GM18499 (cell line): Measurements from ENCODE around the gene KISS1.

Source experiments
- ATAC-seq: cut with Tn5 transposase; IDR thresholded peaks from one replicate; pipeline ENCODE4 v1.9.1; 2021; ENCODE audit warnings: moderate number of reproducible peaks; ENCODE audit not compliant: insufficient read depth, unreplicated experiment

The KISS1 gene

GRCh38 chr1:204142032-204142974, 54.0 kb downstream of the KISS1 start:
- ATAC-seq: no peak

DNA sequence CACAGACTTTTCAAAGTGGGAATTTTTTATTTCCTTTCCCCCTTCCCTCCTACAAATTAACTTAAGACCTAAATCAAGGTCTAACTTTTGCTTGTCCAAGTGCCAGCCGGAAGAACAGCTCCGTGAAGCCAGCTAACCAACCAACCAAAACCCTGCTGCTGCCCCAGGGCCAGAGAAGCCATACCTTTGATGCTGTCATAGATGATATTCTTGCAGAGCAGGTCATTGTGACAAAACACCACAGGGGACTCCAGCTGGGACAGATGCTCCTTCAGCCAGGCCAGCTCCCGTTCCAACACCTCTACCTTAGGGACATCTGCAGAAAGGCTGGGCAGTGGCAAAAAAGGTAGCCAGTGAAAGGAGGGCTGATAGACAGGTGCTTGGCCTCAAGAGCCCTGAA, 55.2 kb downstream of the KISS1 start:
- no peak for ATAC-seq
